ENCODE measurements around the gene USP53.

The USP53 gene

GRCh38 chr4:119300101-119300978, 87.8 kb downstream of the USP53 start:
- Histone ChIP-seq H2BK5ac (ENCODE audit: low read length) (peak overlapping the region; percentile 82), H3K27ac (ENCODE audit: low read depth, low read length) (peak overlapping the region; percentile 83), H2BK15ac (replicated peaks; ENCODE audit: low read depth) (no peak overlapping the region), H3K18ac (ENCODE audit: low read length) (peak overlapping the region; percentile 52), H3K9ac (ENCODE audit: low read length) (peak overlapping the region; percentile 95), H3K79me1 (ENCODE audit: low read length) (peaks cover 9% of the 10 kb centered on the region), H3K4ac (ENCODE audit: low read depth, low read length) (no peak overlapping the region), H3K27me3 (ENCODE audit: insufficient read depth, low read length, poor library complexity) (no peaks in the 10 kb centered on the region), H3K23ac (ENCODE audit: low read length) (no peak overlapping the region), H3K4me1 (ENCODE audit: control insufficient read depth, low read depth, low read length) (no peaks in the 10 kb centered on the region), H4K5ac (ENCODE audit: low read length) (no peak overlapping the region), H2AK5ac (ENCODE audit: low read length) (no peak overlapping the region), H3K36me3 (ENCODE audit: control insufficient read depth, insufficient read depth, low read length) (no peaks in the 10 kb centered on the region), H3K4me3 (ENCODE audit: low read length) (peak overlapping the region; percentile 97), H3K79me2 (ENCODE audit: control insufficient read depth, insufficient read depth, low read length) (peaks cover 7% of the 10 kb centered on the region), H4K8ac (ENCODE audit: low read depth, low read length) (no peak overlapping the region), H3K56ac (ENCODE audit: low read length) (peak overlapping the region; percentile 98), H2BK120ac (ENCODE audit: low read depth, low read length) (no peak overlapping the region), H3K4me2 (ENCODE audit: low read length) (peak overlapping the region; percentile 98)
- DNase-seq = peak; percentile 97
- no CpG with 5 or more reads among the region's 54 CpGs for WGBS (ENCODE audit: extremely low coverage, insufficient coverage, low lambda C conversion rate)

- Histone ChIP-seq H3K79me1 (ENCODE audit: low read length) (peaks cover 9% of the 10 kb centered on the region), H4K8ac (ENCODE audit: low read depth, low read length) (no peak overlapping the region), H3K4me2 (ENCODE audit: low read length) (no peak overlapping the region), H2BK15ac (replicated peaks; ENCODE audit: low read depth) (no peak overlapping the region), H3K27ac (ENCODE audit: low read depth, low read length) (no peak overlapping the region), H2BK5ac (ENCODE audit: low read length) (no peak overlapping the region), H4K5ac (ENCODE audit: low read length) (no peak overlapping the region), H3K4me1 (ENCODE audit: control insufficient read depth, low read depth, low read length) (no peaks in the 10 kb centered on the region), H3K9ac (ENCODE audit: low read length) (no peak overlapping the region), H2BK120ac (ENCODE audit: low read depth, low read length) (no peak overlapping the region), H3K79me2 (ENCODE audit: control insufficient read depth, insufficient read depth, low read length) (peaks cover 7% of the 10 kb centered on the region), H3K18ac (ENCODE audit: low read length) (no peak overlapping the region), H3K36me3 (ENCODE audit: control insufficient read depth, insufficient read depth, low read length) (no peaks in the 10 kb centered on the region), H3K27me3 (ENCODE audit: insufficient read depth, low read length, poor library complexity) (no peaks in the 10 kb centered on the region), H3K4ac (ENCODE audit: low read depth, low read length) (no peak overlapping the region), H3K23ac (ENCODE audit: low read length) (no peak overlapping the region), H3K56ac (ENCODE audit: low read length) (no peak overlapping the region), H2AK5ac (ENCODE audit: low read length) (no peak overlapping the region), H3K4me3 (ENCODE audit: low read length) (no peak overlapping the region)
- WGBS (ENCODE audit: extremely low coverage, insufficient coverage, low lambda C conversion rate) = no CpG with 5 or more reads among the region's 5 CpGs
- DNase-seq = no peak
These were observed 89.7 kb downstream of the USP53 start for GRCh38 chr4:119302073-119302832.

- no CpG with 5 or more reads among the region's 5 CpGs for WGBS (ENCODE audit: extremely low coverage, insufficient coverage, low lambda C conversion rate)
- Histone ChIP-seq H2BK15ac (replicated peaks; ENCODE audit: low read depth) (no peak overlapping the region), H3K9ac (ENCODE audit: low read length) (no peak overlapping the region), H4K5ac (ENCODE audit: low read length) (no peak overlapping the region), H2BK5ac (ENCODE audit: low read length) (no peak overlapping the region), H3K23ac (ENCODE audit: low read length) (no peak overlapping the region), H3K36me3 (ENCODE audit: control insufficient read depth, insufficient read depth, low read length) (no peaks in the 10 kb centered on the region), H3K79me1 (ENCODE audit: low read length) (peaks cover 9% of the 10 kb centered on the region), H3K4me1 (ENCODE audit: control insufficient read depth, low read depth, low read length) (no peaks in the 10 kb centered on the region), H3K27me3 (ENCODE audit: insufficient read depth, low read length, poor library complexity) (no peaks in the 10 kb centered on the region), H3K4me3 (ENCODE audit: low read length) (no peak overlapping the region), H3K79me2 (ENCODE audit: control insufficient read depth, insufficient read depth, low read length) (peaks cover 7% of the 10 kb centered on the region), H2BK120ac (ENCODE audit: low read depth, low read length) (no peak overlapping the region), H3K27ac (ENCODE audit: low read depth, low read length) (no peak overlapping the region), H3K4me2 (ENCODE audit: low read length) (no peak overlapping the region), H3K4ac (ENCODE audit: low read depth, low read length) (no peak overlapping the region), H4K8ac (ENCODE audit: low read depth, low read length) (no peak overlapping the region), H3K18ac (ENCODE audit: low read length) (no peak overlapping the region), H2AK5ac (ENCODE audit: low read length) (no peak overlapping the region), H3K56ac (ENCODE audit: low read length) (no peak overlapping the region)
- no peak for DNase-seq
These were observed 91.2 kb downstream of the USP53 start for GRCh38 chr4:119303587-119304305.

GRCh38 chr4:119304431-119304830, 91.9 kb downstream of the USP53 start:
- H3K23ac ChIP-seq (ENCODE audit: low read length) = no peak overlapping the region
- no peak overlapping the region for H4K5ac ChIP-seq (ENCODE audit: low read length)
- no peak overlapping the region for H3K4me3 ChIP-seq (ENCODE audit: low read length)
- no peaks in the 10 kb centered on the region for H3K27me3 ChIP-seq (ENCODE audit: insufficient read depth, low read length, poor library complexity)
- no peak overlapping the region for H2AK5ac ChIP-seq (ENCODE audit: low read length)
- H3K9ac ChIP-seq (ENCODE audit: low read length) = no peak overlapping the region
- no peak overlapping the region for H2BK15ac ChIP-seq (replicated peaks; ENCODE audit: low read depth)
- no peaks in the 10 kb centered on the region for H3K36me3 ChIP-seq (ENCODE audit: control insufficient read depth, insufficient read depth, low read length)
- no peak for DNase-seq
- no peaks in the 10 kb centered on the region for H3K4me1 ChIP-seq (ENCODE audit: control insufficient read depth, low read depth, low read length)
- peaks cover 7% of the 10 kb centered on the region for H3K79me1 ChIP-seq (ENCODE audit: low read length)
- H4K8ac ChIP-seq (ENCODE audit: low read depth, low read length) = no peak overlapping the region
- no peak overlapping the region for H3K4ac ChIP-seq (ENCODE audit: low read depth, low read length)
- H3K18ac ChIP-seq (ENCODE audit: low read length) = no peak overlapping the region
- peaks cover 4% of the 10 kb centered on the region for H3K79me2 ChIP-seq (ENCODE audit: control insufficient read depth, insufficient read depth, low read length)
- no peak overlapping the region for H2BK5ac ChIP-seq (ENCODE audit: low read length)
- no peak overlapping the region for H3K27ac ChIP-seq (ENCODE audit: low read depth, low read length)
- no peak overlapping the region for H3K4me2 ChIP-seq (ENCODE audit: low read length)
- H3K56ac ChIP-seq (ENCODE audit: low read length) = no peak overlapping the region
- no peak overlapping the region for H2BK120ac ChIP-seq (ENCODE audit: low read depth, low read length)

GRCh38 chr4:119307606-119308005, 95.1 kb downstream of the USP53 start:
- no peak overlapping the region for H3K56ac ChIP-seq (ENCODE audit: low read length)
- H2BK120ac ChIP-seq (ENCODE audit: low read depth, low read length) = no peak overlapping the region
- H3K27me3 ChIP-seq (ENCODE audit: insufficient read depth, low read length, poor library complexity) = no peaks in the 10 kb centered on the region
- H3K27ac ChIP-seq (ENCODE audit: low read depth, low read length) = no peak overlapping the region
- H3K4ac ChIP-seq (ENCODE audit: low read depth, low read length) = no peak overlapping the region
- no peak overlapping the region for H2AK5ac ChIP-seq (ENCODE audit: low read length)
- no peaks in the 10 kb centered on the region for H3K36me3 ChIP-seq (ENCODE audit: control insufficient read depth, insufficient read depth, low read length)
- H3K79me1 ChIP-seq (ENCODE audit: low read length) = no peaks in the 10 kb centered on the region
- no peak overlapping the region for H4K5ac ChIP-seq (ENCODE audit: low read length)
- no peak overlapping the region for H3K4me3 ChIP-seq (ENCODE audit: low read length)
- no peak overlapping the region for H2BK15ac ChIP-seq (replicated peaks; ENCODE audit: low read depth)
- no peak overlapping the region for H3K23ac ChIP-seq (ENCODE audit: low read length)
- no peaks in the 10 kb centered on the region for H3K4me1 ChIP-seq (ENCODE audit: control insufficient read depth, low read depth, low read length)
- H3K9ac ChIP-seq (ENCODE audit: low read length) = no peak overlapping the region
- no peaks in the 10 kb centered on the region for H3K79me2 ChIP-seq (ENCODE audit: control insufficient read depth, insufficient read depth, low read length)
- DNase-seq = no peak
- no peak overlapping the region for H4K8ac ChIP-seq (ENCODE audit: low read depth, low read length)
- no peak overlapping the region for H2BK5ac ChIP-seq (ENCODE audit: low read length)
- no peak overlapping the region for H3K4me2 ChIP-seq (ENCODE audit: low read length)
- no peak overlapping the region for H3K18ac ChIP-seq (ENCODE audit: low read length)
